GM06990 (cell line): ENCODE results near the gene KRTAP4-16.
"Not testable (repeated sequence)": the region's sequence is repeated elsewhere in the genome, so short reads cannot be mapped to it uniquely, and the experiment has no call there.

Experiments used
- DNase-seq: peaks from one replicate; pipeline ENCODE4 v3.0.0-alpha.2; 2011; ENCODE audit not compliant: insufficient read length; ENCODE audit errors: extremely low read depth
- H3K27me3 ChIP-seq: replicated peaks from 2 replicates; pipeline ENCODE4 v1.6.0; 2011; ENCODE audit warnings: low read length; ENCODE audit not compliant: control insufficient read depth, insufficient read depth
- H3K36me3 ChIP-seq: 2 replicates; pipeline ENCODE4 v1.5.1; 2011; ENCODE audit warnings: low read length; ENCODE audit not compliant: control insufficient read depth, insufficient read depth
- H3K4me3 ChIP-seq: replicated peaks from 2 replicates; pipeline ENCODE4 v1.5.1; 2011; ENCODE audit warnings: low read depth, mild to moderate bottlenecking, control low read depth, low read length
- CTCF ChIP-seq: IDR thresholded peaks from 2 replicates; pipeline ENCODE4 v1.5.1; 2011; ENCODE audit warnings: low read length, control low read depth, mild to moderate bottlenecking, inconsistent platforms; ENCODE audit not compliant: insufficient read depth, poor library complexity, severe bottlenecking

KRTAP4-16 gene

GRCh38 chr17:41067281-41067680 is 34.7 kb downstream of the KRTAP4-16 start:
- DNase-seq: no peak
- TF ChIP-seq CTCF: no peak
- no peak overlapping the region for H3K4me3 ChIP-seq
- H3K27me3 ChIP-seq: no peaks in the 10 kb centered on the region
- no peaks in the 10 kb centered on the region for H3K36me3 ChIP-seq

GRCh38 chr17:41065829-41066624 is 36.0 kb downstream of the KRTAP4-16 start, which contains the start of gene KRTAP2-4:
KRTAP2-4 (minus strand) TSS chr17:41065879; CDS start chr17:41065845, 34 bp downstream.
- DNase-seq: no peak
- no peaks in the 10 kb centered on the region; the same call in 1 of the 2 replicates for H3K27me3 ChIP-seq
- no peak for TF ChIP-seq CTCF
- no peak within 1 kb of the TSS for H3K4me3 ChIP-seq
- no peaks in the 10 kb centered on the region for H3K36me3 ChIP-seq

GRCh38 chr17:41065016-41065689 is 36.9 kb downstream of the KRTAP4-16 start:
- not testable (repeated sequence) for H3K36me3 ChIP-seq, H3K4me3 ChIP-seq, H3K27me3 ChIP-seq, DNase-seq

- TF ChIP-seq CTCF: no peak
These were observed 37.7 kb downstream of the KRTAP4-16 start for GRCh38 chr17:41064301-41064700.

GRCh38 chr17:41063449-41063848 is 38.6 kb downstream of the KRTAP4-16 start:
- no peak for DNase-seq
- Histone ChIP-seq H3K27me3 (no peaks in the 10 kb centered on the region; the same call in 1 of the 2 replicates), H3K36me3 (no peaks in the 10 kb centered on the region), H3K4me3 (no peak overlapping the region)
- no peak for TF ChIP-seq CTCF

More at GRCh38 chr17:41064301-41064700, 37.7 kb downstream of the KRTAP4-16 start:
- DNase-seq: no peak
- H3K27me3 ChIP-seq: no peaks in the 10 kb centered on the region; the same call in 1 of the 2 replicates
- H3K36me3 ChIP-seq: no peaks in the 10 kb centered on the region
- H3K4me3 ChIP-seq: no peak overlapping the region

- TF ChIP-seq CTCF: no peak
- Histone ChIP-seq H3K4me3 (no peak overlapping the region), H3K27me3 (no peaks in the 10 kb centered on the region; the same call in 1 of the 2 replicates), H3K36me3 (no peaks in the 10 kb centered on the region)
- no peak for DNase-seq
These were observed 40.0 kb downstream of the KRTAP4-16 start for GRCh38 chr17:41061964-41062363.
